Hematopoietic multipotent progenitor cell treated with erythropoietin and hydrocortisone succinate and interleukin-3 and kit ligand, for 6 days (in vitro differentiated cells): ENCODE results near the gene PGM3.
"Not testable (repeated sequence)": the region's sequence is repeated elsewhere in the genome, so short reads cannot be mapped to it uniquely, and the experiment has no call there.

ENCODE experiments used
- DNase-seq: peaks from one replicate; pipeline ENCODE4 v3.0.0-alpha.2; 2015

PGM3 gene

DNA sequence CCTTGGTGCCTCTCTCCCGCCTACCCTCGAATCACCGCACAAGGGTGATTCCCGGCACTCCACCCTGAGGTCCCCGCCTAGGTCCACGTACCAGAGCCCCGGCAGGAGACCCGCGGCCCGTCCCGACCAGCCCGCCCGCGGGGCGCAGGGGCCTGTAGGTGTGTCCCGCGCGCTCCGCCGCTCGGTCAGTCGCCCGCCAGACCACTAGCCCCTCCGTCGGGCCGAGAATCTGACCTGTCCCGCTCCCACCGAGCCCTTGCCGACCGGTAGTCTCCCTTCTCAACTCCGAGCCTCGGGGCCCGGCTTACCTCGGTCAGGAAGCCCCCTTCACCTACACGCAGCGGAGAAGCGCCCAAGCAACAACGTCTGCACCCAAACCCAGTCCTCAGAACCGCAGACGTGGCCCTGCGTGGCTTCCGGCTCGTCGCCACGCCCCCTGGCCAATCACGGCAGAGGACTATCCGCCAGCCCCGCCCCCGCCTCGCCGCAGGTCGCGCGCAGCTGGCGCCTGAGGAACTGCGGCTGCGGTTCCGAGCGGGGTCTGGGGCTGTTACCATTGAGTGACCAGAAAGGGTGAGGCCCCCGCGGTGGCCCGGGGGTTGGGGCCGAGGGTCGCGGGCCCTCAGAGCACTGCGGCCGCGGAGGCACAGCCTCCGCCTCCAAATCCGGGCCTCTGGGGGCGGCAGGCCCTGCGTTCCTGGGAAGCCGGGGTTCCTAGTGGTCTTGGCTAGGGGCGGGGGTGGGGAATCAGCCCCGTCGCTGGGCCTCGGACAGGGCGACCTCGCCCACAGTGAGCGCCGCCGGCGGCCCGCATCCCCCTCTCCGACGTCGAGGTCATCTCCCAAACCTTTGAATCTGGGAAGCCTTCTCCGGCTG lies at the start of gene PGM3, which contains the start of gene RWDD2A:
Gene PGM3 (minus strand): TSS at position 395 of the 876 bp plus-strand sequence. CDS start 2,253 bp downstream, outside the sequence.
Gene RWDD2A (plus strand): TSS at position 487 of the 876 bp plus-strand sequence. CDS start 1,095 bp downstream, outside the sequence.
- DNase-seq: peak; percentile 92

- DNase-seq: no peak
These were observed 38.1 kb upstream of the PGM3 start for GRCh38 chr6:83231146-83231545.

- DNase-seq: no peak
These were observed 33.5 kb upstream of the PGM3 start for GRCh38 chr6:83226517-83226916.

DNA sequence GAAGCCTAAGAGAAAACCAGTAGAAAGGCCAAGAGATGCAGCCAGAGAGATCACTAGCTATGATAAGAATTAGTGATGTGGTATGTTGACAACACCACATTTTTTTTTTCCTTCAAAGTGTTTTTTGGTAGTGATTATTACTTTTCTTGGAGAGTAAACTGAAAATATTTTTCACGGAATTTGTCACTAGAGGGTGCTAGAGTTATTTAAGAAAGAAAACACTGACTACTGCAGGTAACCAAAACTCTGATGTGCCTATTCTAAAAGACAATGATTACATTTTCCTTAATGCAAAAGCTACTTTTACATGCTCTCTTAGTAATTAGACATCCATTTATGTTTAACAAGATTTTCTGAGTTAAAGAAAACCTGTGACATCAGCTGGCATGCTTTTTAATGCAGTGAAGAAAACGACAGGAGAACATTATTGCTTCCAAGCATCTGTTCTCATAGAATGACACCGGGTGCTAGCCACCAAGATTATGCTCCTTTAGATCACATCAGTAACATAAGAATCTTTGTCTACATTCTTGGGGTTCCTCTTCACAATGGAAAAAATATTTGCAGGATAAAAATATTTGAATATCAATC lies 28.9 kb upstream of the PGM3 start:
- DNase-seq: peak; percentile 69

GRCh38 chr6:83221276-83221675 lies 28.2 kb upstream of the PGM3 start:
- DNase-seq: no peak

- no peak for DNase-seq
These were observed 27.1 kb upstream of the PGM3 start for GRCh38 chr6:83220121-83220520.

- DNase-seq: no peak
These were observed 25.6 kb upstream of the PGM3 start for GRCh38 chr6:83218646-83219045.

DNA sequence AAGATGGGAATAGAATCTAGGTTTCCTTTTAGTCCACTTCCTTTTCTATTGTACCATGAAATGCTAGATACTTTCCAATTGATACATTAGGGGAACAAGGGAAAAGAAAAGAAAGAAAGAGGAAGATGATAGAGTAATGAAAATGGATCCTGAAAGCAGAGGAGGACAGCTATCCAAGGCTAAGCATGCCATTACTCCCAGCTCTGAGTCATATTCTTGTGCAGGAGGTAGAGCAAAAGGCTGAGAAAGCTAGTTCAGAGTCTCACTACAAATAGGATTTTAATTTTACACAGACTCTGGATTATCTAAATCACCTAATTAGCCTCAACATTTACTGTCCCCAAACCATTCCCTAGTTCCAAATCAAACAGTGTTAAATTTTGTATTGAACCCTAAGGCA lies 23.7 kb upstream of the PGM3 start:
- no peak for DNase-seq

DNA sequence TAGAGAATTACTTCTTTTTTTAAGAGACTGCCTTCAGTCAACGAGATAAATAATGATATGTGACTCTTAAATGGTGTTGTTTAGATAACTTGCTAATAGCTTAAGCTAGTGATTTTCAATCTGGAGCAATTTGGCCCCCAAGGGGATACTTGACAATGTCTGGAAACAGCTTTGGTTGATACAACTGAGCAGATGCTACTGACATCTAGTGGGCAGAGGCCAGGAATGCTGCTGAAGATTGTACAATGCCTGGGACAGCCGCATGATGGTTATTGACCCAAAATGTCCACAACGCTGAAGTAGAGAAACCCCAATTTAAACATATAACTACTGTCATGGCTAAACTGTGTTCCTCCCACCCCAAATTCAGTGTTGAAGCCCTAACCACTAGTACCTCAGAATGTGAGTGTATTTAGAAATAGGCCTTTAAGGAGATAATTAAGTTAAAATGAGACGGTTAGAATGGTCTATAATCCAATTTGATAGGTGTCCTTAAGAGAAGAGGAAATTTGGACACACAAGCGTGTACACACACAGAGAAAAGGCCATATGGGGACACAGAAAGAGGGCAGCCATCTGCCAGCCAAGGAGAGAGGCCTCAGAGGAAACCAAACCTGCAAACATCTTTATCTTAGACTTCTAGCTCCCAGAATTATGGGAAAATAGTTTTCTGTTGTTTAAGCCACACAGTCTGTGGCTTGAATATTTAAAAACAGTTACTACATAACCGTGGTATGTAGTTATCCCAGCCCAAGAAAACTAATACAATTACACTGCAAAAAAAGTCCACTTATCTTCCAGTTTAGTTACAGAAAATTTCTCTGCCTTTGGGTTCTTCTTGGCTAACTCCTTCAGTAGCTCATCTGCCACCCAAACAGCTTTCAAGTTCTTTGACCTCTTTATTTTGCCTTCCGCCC lies 22.3 kb upstream of the PGM3 start:
- DNase-seq: peak; percentile 89

GRCh38 chr6:83202031-83202430 lies 9.0 kb upstream of the PGM3 start:
- DNase-seq: no peak

DNA sequence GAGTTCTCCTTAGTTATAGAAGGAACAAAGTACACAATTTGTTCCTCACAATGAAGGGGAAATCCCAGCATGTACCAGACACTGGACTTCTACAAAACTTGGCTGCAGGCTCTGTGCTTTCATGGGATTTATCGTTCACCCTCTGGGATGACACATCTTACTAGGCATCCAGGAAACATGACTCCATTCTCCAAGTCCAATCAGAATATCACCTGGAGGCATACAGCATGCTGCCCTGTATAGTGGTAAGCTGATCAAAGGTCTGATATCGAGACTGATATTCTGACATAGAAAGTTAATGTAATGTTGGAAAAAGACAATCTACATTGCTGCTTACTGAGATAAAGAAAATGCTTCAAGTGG lies 6.8 kb upstream of the PGM3 start:
- no peak for DNase-seq

DNA sequence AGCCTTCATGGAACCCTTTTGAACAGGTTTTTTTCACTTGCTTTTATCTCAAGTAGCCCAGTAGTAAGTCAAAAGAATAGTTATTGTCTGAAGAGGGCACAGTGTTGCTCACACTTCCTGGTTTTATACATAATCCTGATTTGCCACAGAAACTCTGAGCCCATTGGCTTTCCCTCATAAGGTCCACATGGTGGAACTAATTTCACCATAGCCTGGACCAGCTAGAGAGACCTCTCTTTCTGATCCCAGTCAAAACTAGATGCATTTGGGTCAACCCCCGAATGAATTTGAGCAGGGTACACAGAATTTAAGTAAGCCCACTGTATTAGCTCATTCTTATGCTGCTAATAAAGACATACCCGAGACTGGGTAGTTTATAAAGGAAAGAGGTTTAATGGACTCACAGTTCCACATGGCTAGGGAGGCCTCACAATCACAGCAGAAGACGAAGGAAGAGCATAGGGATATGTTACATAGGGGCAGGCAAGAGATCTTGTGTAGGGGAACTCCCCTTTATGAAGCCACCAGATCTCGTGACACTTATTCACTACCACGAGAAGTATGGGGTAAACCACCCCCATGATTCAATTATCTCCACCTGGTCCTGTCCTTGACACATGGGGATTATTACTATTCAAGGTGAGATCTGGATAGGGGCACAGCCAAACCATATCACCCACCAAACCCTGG lies 6.3 kb upstream of the PGM3 start:
- no peak for DNase-seq

- DNase-seq: no peak
These were observed 5.6 kb upstream of the PGM3 start for GRCh38 chr6:83198486-83199172.

GRCh38 chr6:83193747-83194566 lies 892 bp upstream of the PGM3 start:
- peak; percentile 11 for DNase-seq

- no peak for DNase-seq
These were observed 609 bp downstream of the PGM3 start for GRCh38 chr6:83192456-83192855.

GRCh38 chr6:83191974-83192373 lies 1.1 kb downstream of the PGM3 start:
- DNase-seq: not testable (repeated sequence)

- no peak for DNase-seq
These were observed 2.4 kb downstream of the PGM3 start for GRCh38 chr6:83190626-83191025.

GRCh38 chr6:83188501-83188900 lies 4.6 kb downstream of the PGM3 start:
- DNase-seq: no peak

- no peak for DNase-seq
These were observed 8.0 kb downstream of the PGM3 start for GRCh38 chr6:83185096-83185495.

- no peak for DNase-seq
These were observed 9.8 kb downstream of the PGM3 start for GRCh38 chr6:83183082-83183828.
